Ascending aorta (tissue), 2 donors: ENCODE data around the gene LPO. TPM values are rescaled to one million over a fixed set of nuclear protein-coding genes. Genes with fewer than 3 reads are reported as not detected.

ENCODE experiments used
- DNase-seq, 2 donors: peaks; one replicate each; pipeline ENCODE4 v3.0.0-alpha.2; 2019; ENCODE audit warnings: low spot score in 2 of 2
- H3K27ac ChIP-seq, 2 donors: fragments of 200-600 bp; sonication (generic); one replicate each; pipeline ENCODE4 v1.5.1; 2016 to 2017; ENCODE audit warnings: mild to moderate bottlenecking in 1 of 2
- H3K27me3 ChIP-seq: fragments of 200-600 bp; sonication (generic); one replicate; pipeline ENCODE4 v1.5.1; 2017
- H3K36me3 ChIP-seq, 2 donors: fragments of 200-600 bp; sonication (generic); one replicate each; pipeline ENCODE4 v1.5.1; 2016
- H3K4me1 ChIP-seq, 2 donors: fragments of 200-600 bp; sonication (generic); one replicate each; pipeline ENCODE4 v1.5.1; 2016 to 2017; ENCODE audit warnings: mild to moderate bottlenecking in 1 of 2
- H3K4me3 ChIP-seq, 2 donors: fragments of 200-600 bp; sonication (generic); one replicate each; pipeline ENCODE4 v1.5.1; 2016 to 2017; ENCODE audit warnings: mild to moderate bottlenecking in 1 of 2
- H3K9me3 ChIP-seq, 2 donors: fragments of 200-600 bp; sonication (generic); one replicate each; pipeline ENCODE4 v1.5.1; 2016
- intact Hi-C: fragments of 100-400 bp; cut with DNase I; formaldehyde crosslinking; loops from one replicate; pipeline ENCODE4 v1.15.1; 2023
- total RNA-seq: library from RNA; depleted of rRNA; stranded (reverse); fragments of >200 nt; gene quantifications from one replicate; pipeline ENCODE4 v1.1.0, GENCODE V29; 2016
- TF ChIP-seq, protein P1 (sequence below), 3 experiments: fragments of 200-600 bp in 2 of 3; fragments of 450-650 bp in 1 of 3; sonication (generic) in 2 of 3; IDR thresholded peaks; one replicate each; pipeline ENCODE4 v1.5.1; 2016 to 2019; ENCODE audit warnings: antibody characterized with exemption in 3 of 3, mild to moderate bottlenecking in 1 of 3, moderate library complexity in 1 of 3

LPO gene
- total RNA-seq, 1 donor from 2014 or later: not detected

GRCh38 chr17:58229384-58229783 is 9.0 kb upstream of the LPO start:
- Histone ChIP-seq H3K36me3 (no peaks in the 10 kb centered on the region), H3K4me1 (no peaks in the 10 kb centered on the region), H3K4me3 (no peak overlapping the region), H3K9me3 (no peaks in the 10 kb centered on the region), H3K27me3 (no peaks in the 10 kb centered on the region), H3K27ac (no peak overlapping the region)
- intact Hi-C loops: no loop called here
- TF ChIP-seq, protein P1, sequence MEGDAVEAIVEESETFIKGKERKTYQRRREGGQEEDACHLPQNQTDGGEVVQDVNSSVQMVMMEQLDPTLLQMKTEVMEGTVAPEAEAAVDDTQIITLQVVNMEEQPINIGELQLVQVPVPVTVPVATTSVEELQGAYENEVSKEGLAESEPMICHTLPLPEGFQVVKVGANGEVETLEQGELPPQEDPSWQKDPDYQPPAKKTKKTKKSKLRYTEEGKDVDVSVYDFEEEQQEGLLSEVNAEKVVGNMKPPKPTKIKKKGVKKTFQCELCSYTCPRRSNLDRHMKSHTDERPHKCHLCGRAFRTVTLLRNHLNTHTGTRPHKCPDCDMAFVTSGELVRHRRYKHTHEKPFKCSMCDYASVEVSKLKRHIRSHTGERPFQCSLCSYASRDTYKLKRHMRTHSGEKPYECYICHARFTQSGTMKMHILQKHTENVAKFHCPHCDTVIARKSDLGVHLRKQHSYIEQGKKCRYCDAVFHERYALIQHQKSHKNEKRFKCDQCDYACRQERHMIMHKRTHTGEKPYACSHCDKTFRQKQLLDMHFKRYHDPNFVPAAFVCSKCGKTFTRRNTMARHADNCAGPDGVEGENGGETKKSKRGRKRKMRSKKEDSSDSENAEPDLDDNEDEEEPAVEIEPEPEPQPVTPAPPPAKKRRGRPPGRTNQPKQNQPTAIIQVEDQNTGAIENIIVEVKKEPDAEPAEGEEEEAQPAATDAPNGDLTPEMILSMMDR (IDR thresholded peaks at IDR 0.05): no peak
- DNase-seq: no peak

- H3K36me3 ChIP-seq: no peaks in the 10 kb centered on the region
- H3K4me3 ChIP-seq: no peak overlapping the region
- intact Hi-C loops: no loop called here
- DNase-seq: no peak
- TF ChIP-seq, protein P1 (IDR thresholded peaks at IDR 0.05): no peak
- no peak overlapping the region for H3K27ac ChIP-seq
- H3K9me3 ChIP-seq: no peaks in the 10 kb centered on the region
- H3K4me1 ChIP-seq: no peaks in the 10 kb centered on the region
- H3K27me3 ChIP-seq: no peaks in the 10 kb centered on the region
These were observed 8.5 kb upstream of the LPO start for GRCh38 chr17:58229881-58230280.

DNA sequence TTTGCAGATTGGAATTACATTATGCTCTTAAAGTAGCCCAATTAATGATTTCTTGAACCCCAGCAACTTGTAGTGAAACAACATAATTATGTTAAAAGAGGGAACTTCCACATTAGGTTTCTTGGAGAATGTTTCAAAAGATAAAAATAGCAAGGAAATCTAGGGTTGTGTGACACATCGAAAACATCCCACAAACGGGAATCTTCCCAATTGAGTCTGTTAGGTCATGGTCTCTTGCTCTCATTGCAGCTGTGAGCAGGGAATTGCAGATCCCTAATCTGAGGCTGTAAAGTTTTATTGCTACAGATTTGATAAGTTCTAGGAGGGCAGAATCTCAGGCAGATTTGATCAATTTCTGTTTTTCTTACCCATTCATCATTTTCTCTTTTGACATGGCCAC is 6.7 kb upstream of the LPO start:
- no peaks in the 10 kb centered on the region for H3K27me3 ChIP-seq
- TF ChIP-seq, protein P1 (IDR thresholded peaks at IDR 0.05): no peak
- no peaks in the 10 kb centered on the region for H3K4me1 ChIP-seq
- H3K36me3 ChIP-seq: no peaks in the 10 kb centered on the region
- no peaks in the 10 kb centered on the region for H3K9me3 ChIP-seq
- H3K27ac ChIP-seq: no peak overlapping the region
- intact Hi-C loops: no loop called here
- no peak overlapping the region for H3K4me3 ChIP-seq
- DNase-seq: no peak

GRCh38 chr17:58232707-58233156 is 5.7 kb upstream of the LPO start:
- TF ChIP-seq, protein P1 (IDR thresholded peaks at IDR 0.05): no peak
- no peaks in the 10 kb centered on the region for H3K36me3 ChIP-seq
- no peaks in the 10 kb centered on the region for H3K4me1 ChIP-seq
- DNase-seq: no peak
- H3K4me3 ChIP-seq: no peak overlapping the region
- no peak overlapping the region for H3K27ac ChIP-seq
- intact Hi-C loops: no loop called here
- H3K9me3 ChIP-seq: no peaks in the 10 kb centered on the region
- no peaks in the 10 kb centered on the region for H3K27me3 ChIP-seq

- Histone ChIP-seq H3K27me3 (no peaks in the 10 kb centered on the region), H3K4me1 (no peaks in the 10 kb centered on the region), H3K4me3 (no peak overlapping the region), H3K9me3 (no peaks in the 10 kb centered on the region), H3K36me3 (no peaks in the 10 kb centered on the region), H3K27ac (no peak overlapping the region)
- TF ChIP-seq, protein P1 (IDR thresholded peaks at IDR 0.05): no peak
- intact Hi-C loops: no loop called here
- DNase-seq: no peak
These were observed 4.8 kb upstream of the LPO start for GRCh38 chr17:58233543-58233942.

- Histone ChIP-seq H3K27ac (no peak overlapping the region), H3K4me3 (no peak overlapping the region), H3K9me3 (no peaks in the 10 kb centered on the region), H3K4me1 (no peaks in the 10 kb centered on the region), H3K27me3 (no peaks in the 10 kb centered on the region), H3K36me3 (no peaks in the 10 kb centered on the region)
- intact Hi-C loops: no loop called here
- TF ChIP-seq, protein P1 (IDR thresholded peaks at IDR 0.05): no peak
- DNase-seq: no peak
These were observed 3.9 kb upstream of the LPO start for GRCh38 chr17:58234512-58234911.
